Measurements from ENCODE around the gene CIB2. TPM values are rescaled to one million over a fixed set of nuclear protein-coding genes. Genes with fewer than 3 reads are reported as not detected.

CIB2 gene
- total RNA-seq = 16.7 TPM
- long read RNA-seq, transcript CIB2-201 (6 exons, 1,598 nt) = major isoform, 22 of 30 reads
- long read RNA-seq, partial matches to known transcripts = 6 of 30 reads
- long read RNA-seq, other reads (novel, unspliced or antisense) = 2 of 30 reads

- intact Hi-C loops (cut with DNase I) = loop anchor here (5.0 kb wide), 1 partner anchor 41 kb away; no protein-coding TSS in a partner anchor
These were observed at the start of gene CIB2 for GRCh38 chr15:78131295-78132061. CIB2 (minus strand) TSS chr15:78131445; CDS start chr15:78131215, 230 bp downstream.

GRCh38 chr15:78179906-78180305 is 48.7 kb upstream of the CIB2 start:
- intact Hi-C loops (cut with DNase I) = no loop called here
- no peak for DNase-seq (ENCODE audit: low spot score)

More at GRCh38 chr15:78131295-78132061, at the start of gene CIB2:
- peak; percentile 88 for DNase-seq (ENCODE audit: low spot score)

- intact Hi-C loops (cut with DNase I) = no loop called here
These were observed 48.1 kb upstream of the CIB2 start for GRCh38 chr15:78179286-78179840.

GRCh38 chr15:78178064-78178463 is 46.8 kb upstream of the CIB2 start:
- intact Hi-C loops (cut with DNase I) = no loop called here
- DNase-seq (ENCODE audit: low spot score) = no peak

More at GRCh38 chr15:78179286-78179840, 48.1 kb upstream of the CIB2 start:
- no peak for DNase-seq (ENCODE audit: low spot score)

- intact Hi-C loops (cut with DNase I) = loop anchor here (2.0 kb wide), 1 partner anchor 61 kb away; no protein-coding TSS in a partner anchor
- DNase-seq (ENCODE audit: low spot score) = no peak
These were observed 46.2 kb upstream of the CIB2 start for GRCh38 chr15:78177447-78177873.

- intact Hi-C loops (cut with DNase I) = no loop called here
- no peak for DNase-seq (ENCODE audit: low spot score)
These were observed 44.1 kb upstream of the CIB2 start for GRCh38 chr15:78175330-78175729.

GRCh38 chr15:78174401-78174800 is 43.2 kb upstream of the CIB2 start:
- no peak for DNase-seq (ENCODE audit: low spot score)
- intact Hi-C loops (cut with DNase I) = loop anchor here (5.0 kb wide), 1 partner anchor 42 kb away; the partner anchor contains the start of gene CIB2

GRCh38 chr15:78171864-78172472 is 40.7 kb upstream of the CIB2 start:
- DNase-seq (ENCODE audit: low spot score) = no peak
- intact Hi-C loops (cut with DNase I) = loop anchor here (5.0 kb wide), 1 partner anchor 40 kb away; the partner anchor contains the start of gene CIB2

- DNase-seq (ENCODE audit: low spot score) = no peak
- intact Hi-C loops (cut with DNase I) = loop anchor here (5.0 kb wide), 1 partner anchor 39 kb away; the partner anchor contains the start of gene CIB2
These were observed 39.9 kb upstream of the CIB2 start for GRCh38 chr15:78170848-78171773.

- intact Hi-C loops (cut with DNase I) = no loop called here
- no peak for DNase-seq (ENCODE audit: low spot score)
These were observed 37.4 kb upstream of the CIB2 start for GRCh38 chr15:78168608-78169007.

- DNase-seq (ENCODE audit: low spot score) = no peak
- intact Hi-C loops (cut with DNase I) = no loop called here
These were observed 36.1 kb upstream of the CIB2 start for GRCh38 chr15:78167227-78167888.

- intact Hi-C loops (cut with DNase I) = no loop called here
- DNase-seq (ENCODE audit: low spot score) = no peak
These were observed 32.8 kb upstream of the CIB2 start for GRCh38 chr15:78164010-78164409.

- no peak for DNase-seq (ENCODE audit: low spot score)
These were observed 30.8 kb upstream of the CIB2 start for GRCh38 chr15:78162038-78162437.

GRCh38 chr15:78159395-78159794 is 28.1 kb upstream of the CIB2 start:
- intact Hi-C loops (cut with DNase I) = no loop called here
- DNase-seq (ENCODE audit: low spot score) = no peak

More at GRCh38 chr15:78162038-78162437, 30.8 kb upstream of the CIB2 start:
- intact Hi-C loops (cut with DNase I) = no loop called here

- DNase-seq (ENCODE audit: low spot score) = no peak
- intact Hi-C loops (cut with DNase I) = no loop called here
These were observed 26.0 kb upstream of the CIB2 start for GRCh38 chr15:78157203-78157602.

GRCh38 chr15:78156653-78157052 is 25.4 kb upstream of the CIB2 start:
- intact Hi-C loops (cut with DNase I) = no loop called here
- DNase-seq (ENCODE audit: low spot score) = no peak

- intact Hi-C loops (cut with DNase I) = no loop called here
- no peak for DNase-seq (ENCODE audit: low spot score)
These were observed 24.2 kb upstream of the CIB2 start for GRCh38 chr15:78155355-78155939.

GRCh38 chr15:78154955-78155354 is 23.7 kb upstream of the CIB2 start:
- intact Hi-C loops (cut with DNase I) = no loop called here
- no peak for DNase-seq (ENCODE audit: low spot score)
